Activated gamma-delta T cell treated with anti-CD3 and anti-CD28 coated beads, Interleukin-2, amount 50 U/mL, for 16 hours (primary cell): ENCODE measurements around the gene CSNK2A2.

ENCODE experiments used
- DNase-seq: peaks from one replicate; pipeline ENCODE4 v3.0.0-alpha.2; 2020; ENCODE audit warnings: low read depth

The CSNK2A2 gene

DNA sequence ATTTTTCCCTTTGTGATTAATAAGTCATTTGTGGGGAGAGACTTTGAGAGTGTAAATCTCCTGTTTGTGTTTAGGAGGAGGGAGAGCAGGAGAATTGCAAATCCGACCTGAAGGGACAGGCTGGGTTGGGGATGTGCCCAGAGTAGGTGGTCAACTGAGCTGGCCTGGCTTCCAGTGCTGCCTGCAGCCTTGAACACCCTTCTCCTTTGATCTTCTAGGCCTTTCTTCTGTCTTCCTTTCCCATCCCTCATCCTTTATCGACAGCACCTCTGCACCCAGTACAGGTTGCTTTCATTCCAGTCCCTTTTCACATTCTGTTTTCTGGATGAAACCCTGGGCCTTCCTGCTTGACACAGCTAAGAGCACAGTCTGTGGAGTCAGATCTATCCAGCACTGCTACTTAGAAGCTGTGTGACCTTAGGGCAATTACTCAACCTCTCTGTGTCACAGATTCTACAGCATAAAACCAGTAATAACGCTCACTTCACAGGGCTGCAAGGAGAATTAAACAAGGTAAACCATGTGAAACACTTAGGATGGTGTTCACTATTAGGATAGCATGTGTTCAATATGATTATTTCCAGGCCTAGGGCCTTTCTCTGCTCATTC lies 1.0 kb upstream of the CSNK2A2 start:
- no peak for DNase-seq

DNA sequence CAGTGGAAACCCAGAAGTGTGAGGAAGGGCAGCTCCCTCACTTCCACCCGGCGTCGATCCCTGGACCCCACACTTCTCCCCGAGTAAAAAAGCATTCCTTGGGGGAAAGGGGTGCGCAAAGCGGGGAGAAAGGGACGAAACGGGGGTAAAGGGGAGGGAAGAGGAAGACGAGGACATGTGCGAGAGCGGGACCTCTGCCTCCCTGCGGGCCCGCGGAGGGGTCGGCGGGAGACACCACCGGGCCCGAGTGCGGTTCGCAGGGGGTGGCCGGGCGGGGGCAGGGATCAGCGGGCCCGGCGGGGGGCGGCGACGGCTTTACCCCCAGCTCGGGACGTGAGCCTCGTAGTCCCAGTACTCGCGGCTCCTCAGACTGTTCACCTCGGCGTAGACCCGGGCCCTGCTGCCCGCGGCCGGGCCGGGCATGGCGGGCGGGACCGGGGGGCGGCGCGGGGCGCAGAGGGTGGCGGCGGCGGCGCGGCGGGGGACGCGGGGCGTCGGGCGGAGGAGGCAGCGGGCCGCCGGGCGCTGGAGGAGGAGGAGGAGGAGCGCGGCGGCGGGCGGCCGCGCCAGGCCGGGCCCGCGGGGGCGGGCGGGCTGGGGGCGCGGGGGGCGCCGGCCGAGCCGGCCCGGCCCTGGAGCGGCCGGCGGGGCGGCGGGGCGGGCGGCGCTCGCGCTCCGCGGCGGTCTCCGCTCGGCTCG lies 443 bp downstream of the CSNK2A2 start:
- no peak for DNase-seq

DNA sequence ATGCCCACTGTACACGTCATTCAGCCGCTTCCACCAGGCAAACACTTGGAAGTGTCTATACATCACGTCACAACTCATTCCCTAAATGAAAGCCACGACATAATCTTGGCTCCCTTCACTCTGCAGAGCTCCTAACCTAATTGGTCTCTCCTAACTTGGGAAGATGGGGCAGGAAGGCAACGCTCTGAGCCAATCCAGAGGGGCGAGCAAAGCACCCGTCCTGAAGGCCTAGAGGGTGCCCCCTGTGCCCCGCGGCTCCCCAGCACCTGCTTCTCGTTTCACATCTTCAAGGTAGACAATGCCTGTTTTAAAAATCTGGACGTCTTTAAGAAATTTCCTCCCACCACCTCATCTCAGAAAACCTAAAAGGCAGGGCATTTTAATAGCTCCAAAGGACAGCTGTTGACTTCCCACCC lies 1.0 kb downstream of the CSNK2A2 start:
- DNase-seq: no peak

DNA sequence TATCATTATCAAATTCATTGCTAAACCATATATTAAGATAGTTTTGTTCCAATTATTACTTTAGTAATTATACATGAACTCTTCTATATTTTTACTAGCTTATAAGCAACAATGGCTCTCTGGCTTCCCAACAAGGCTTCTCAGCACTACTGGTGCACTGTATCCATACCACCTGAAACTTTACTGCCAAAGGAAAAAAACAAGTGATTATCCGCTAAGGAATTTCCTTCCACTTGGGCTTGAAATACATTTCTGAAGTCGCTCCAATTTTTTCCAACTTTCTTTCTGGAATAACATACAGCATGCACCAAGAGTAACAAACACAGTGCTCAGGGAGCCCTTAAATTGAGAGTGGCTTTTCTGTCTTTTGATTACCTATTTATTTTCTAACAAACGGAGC lies 2.1 kb downstream of the CSNK2A2 start:
- DNase-seq: no peak

DNA sequence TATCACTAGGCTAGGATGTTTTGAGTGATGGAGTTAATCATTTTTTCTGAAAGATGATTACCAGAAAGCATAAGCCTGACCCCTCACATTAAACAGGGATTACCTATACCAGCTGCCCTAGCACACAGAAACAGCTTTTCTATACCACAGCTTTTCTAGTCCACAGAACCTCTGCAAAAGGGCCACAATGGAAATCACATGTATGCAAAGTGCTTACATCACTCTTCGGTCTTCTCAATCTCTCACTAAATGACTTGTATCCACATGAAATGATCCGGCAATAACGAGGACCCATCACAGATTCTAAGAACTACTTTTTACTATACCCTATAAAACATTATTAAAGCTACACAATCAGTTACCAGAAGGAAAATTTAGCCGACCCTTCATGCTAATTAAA lies 2.6 kb downstream of the CSNK2A2 start:
- no peak for DNase-seq

DNA sequence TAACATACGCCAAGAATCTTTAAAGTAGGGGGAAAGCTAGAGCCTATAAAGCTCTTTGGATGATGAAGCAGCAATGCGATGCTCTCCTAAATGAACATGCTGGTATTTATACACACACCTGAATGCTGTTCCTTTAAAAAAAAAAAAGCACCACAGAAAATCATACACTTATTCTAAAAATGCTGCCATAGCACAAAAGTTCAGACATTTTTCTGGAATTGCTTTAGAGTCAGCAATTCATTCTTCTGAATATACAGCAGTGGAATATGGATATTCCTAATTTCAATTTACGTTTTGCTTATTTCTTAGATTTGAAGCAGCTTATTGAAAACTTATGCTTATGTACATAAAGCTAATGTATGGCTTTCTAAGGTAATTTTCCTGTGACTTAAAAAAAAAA lies 3.1 kb downstream of the CSNK2A2 start:
- DNase-seq: no peak

DNA sequence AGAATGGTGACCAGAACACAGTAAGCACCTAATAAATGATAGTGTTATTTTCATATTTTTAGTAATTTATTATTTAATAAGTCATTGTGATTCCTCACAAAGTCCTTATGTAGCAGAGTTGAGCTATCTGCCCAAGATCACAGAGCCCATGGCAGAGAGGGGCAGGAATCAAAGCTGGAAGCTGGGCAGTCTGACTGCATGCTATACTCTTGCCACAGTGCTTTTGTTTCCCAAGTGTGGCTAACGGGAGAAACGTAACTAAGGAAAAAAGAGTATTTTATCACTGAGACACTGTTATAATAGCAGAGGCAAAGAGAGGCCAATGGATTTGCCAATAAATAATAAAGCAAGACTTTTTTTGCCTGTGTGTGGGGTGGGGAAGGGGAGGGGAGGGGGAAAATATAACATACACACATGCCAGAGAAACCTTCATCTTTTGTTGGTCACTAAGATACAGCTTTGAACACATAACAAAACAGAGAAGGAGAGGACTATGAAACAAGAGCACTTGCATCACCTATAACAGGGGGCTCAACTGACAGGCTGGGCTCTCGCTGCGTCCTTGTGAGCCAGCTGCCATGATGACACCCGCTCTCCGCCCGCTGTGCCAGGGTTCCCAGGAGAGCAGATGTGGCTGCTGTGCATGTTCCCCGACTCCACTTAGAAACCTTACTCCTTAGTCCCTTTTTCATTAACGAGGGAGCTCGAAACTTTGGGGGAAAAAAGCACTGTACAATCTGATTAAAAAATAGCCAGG lies 10.1 kb downstream of the CSNK2A2 start:
- no peak for DNase-seq

DNA sequence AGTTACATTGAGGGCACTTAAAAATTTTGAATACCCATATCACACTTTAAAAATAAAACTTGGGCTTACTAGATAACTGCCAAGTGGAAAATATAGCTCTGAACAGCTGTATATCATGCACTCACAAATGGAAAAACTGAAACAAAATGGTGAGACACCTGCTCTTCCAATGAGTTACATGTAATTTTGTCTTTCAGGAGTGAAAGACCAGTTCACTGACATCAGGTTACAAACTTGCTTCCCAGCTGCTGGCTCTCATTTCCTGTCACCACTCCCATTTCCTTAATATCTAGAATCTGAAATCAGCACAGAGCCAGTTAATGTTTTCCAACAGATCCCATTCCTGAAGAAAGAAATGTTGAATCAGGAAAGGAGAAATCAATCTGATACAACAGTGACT lies 10.8 kb downstream of the CSNK2A2 start:
- no peak for DNase-seq

DNA sequence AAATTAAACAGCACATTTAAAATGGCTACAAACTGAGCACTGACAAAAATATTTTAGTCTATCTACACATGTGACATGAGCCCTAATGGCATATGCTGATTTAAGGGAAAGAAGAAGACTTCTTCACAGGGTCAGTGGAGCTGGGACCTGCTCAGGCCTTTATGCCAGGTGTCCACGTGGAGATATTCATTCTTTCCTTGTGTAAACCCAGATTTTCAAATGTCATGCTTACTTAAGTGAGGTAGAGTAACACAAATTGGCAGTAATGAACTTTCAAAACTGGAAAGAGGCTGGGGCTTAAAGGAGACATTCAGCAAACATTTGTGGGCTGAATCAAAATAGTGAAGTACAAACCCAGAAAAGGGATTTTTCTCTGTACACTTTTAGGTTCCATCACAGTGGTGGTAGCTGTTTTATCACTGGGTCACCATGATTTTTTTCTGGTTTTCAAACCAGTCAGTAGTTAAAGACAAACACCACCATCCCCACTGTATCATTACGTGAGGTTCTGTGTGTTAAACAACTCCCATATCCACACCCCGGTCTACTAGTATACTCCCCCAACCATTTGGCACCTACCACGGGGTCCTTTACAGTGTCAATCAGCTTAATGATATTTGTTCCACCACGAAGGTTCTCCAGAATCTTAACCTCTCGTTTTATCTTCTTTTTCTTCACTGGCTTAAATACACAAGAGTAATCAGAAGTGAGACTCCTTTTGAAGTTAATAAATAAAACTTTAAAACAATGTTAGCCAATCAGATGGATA lies 11.5 kb downstream of the CSNK2A2 start:
- DNase-seq: no peak

DNA sequence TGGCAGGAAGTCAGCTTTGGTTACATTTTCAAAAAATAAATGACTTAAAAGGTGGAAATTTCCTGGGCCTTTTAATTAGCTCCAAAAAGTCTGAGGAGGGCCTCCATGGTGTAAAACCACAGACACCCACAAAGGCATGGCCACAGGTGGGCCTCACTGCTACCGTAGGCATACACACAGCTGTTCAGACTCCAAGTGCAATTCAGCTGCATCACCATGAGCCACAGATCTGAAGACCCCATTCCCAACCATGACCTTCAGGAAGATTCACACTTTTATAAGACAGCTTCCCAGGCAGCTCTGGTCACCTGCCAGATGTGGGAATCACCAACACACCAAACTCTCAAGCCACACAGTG lies 20.6 kb downstream of the CSNK2A2 start:
- DNase-seq: no peak

DNA sequence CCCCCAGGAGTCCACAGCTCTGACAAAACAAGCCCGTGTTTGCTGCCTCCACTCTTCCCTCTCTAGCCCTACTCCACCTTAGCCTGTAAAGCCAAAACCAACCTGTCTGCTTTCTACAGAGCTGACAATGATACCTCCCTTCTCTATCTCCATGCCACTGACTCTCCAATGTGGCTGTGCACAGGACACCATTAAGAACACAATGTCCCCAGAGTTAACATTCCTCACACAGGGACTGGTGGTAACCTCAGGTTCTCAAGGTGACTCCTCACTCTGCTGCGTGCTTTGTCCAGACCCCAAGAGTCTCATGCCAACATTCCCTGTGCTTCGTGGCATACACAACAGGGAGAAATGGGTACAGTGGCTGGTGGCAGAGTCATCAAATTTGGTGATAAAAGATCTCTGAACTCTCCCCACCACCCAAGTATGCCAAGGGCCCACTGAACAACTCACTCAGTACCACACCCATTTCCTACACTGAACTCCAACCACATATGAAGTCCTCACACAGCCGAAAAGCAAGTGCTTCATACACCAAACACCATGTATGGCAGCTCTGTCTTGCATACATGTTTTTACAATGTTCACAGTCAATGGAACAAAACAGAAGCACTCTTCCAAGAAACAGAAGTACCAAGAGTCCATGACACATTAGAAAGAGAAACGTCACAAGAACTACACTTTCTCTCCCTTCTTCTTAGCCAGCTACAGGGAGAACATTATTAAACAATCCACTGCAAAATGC lies 21.1 kb downstream of the CSNK2A2 start:
- DNase-seq: no peak

DNA sequence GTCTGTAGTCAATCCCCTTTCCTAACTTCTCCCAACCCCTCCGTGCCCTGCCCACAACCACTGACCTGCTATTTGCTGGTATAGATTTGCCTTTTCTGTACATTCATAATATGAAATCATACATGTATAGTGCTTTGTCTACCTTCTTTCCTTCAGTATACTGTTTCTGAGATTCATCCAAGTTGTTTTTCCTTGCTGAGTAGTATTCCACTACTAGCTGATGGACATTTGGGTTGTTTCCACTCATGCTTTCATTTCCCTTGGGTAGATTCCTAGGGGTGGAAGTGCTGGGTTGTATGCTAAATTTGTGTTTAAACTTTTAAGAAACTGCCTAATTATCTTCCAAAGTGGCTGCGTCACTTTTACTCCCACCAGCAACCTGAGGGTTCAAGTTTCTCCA lies 27.7 kb downstream of the CSNK2A2 start:
- DNase-seq: no peak

DNA sequence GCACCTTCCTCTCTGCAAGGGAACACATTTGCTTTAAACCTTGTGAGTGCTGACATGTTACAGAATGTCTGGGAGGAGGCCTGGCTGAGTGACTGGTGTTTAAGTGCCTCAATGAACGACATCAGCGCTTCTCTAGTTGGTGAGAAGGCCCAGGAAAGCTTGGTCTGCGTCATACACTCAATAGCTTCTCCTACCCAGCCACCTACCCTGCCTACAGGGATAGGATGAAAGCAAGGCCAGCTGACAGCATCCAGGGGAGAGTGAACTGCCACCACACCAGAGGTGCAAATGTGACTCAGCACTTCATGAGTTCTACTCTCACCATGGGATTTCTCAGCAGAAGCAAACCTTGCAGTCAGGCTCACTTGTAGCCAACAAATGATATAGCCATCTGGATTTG lies 37.1 kb downstream of the CSNK2A2 start:
- DNase-seq: no peak

DNA sequence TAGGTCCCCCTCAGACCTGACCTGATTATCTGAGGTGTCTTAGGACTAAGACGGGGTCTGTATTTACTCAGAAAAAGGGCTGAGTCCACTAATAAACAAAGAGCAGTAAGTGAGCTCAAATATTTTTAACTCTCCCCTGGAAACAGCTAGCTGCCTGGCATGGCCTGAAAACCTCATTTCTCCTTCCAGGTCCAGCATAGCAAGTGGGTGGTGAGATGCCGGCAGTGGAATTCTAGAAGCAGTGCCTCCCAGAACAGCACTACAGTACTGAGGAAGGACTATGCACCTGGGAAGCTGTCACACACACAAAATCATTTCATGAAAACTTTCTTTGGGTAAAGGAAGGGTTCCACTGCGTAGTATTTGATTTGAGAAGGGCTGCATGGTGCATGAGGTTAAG lies 39.2 kb downstream of the CSNK2A2 start:
- no peak for DNase-seq

DNA sequence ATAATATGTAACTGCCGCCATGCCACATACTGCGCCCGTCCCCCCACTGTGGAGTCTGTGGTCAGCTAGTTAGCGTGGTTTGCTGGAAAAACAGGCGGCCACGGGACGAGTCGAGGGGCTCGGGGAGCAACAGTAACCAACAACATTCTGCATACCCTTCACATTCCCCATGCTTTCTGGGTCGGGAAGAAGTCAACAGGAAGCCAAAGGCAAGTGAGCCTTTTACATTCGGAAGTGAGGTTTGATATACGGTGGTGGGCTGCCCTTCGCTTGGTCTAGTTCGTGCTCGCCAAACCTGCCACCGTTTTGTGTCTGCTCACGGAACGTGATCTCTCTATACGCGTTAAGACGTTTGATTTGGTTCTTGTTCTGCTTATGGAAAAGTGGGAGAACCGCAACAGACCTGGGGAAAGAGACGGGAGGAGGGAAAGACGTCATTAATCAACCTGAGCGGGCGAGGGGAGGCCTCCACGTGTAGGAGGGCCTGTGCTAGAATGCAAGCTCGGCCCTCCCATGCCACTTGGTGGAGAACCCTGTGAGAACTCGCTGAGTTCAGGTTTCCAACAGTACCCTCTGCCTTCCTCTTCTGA lies 39.9 kb downstream of the CSNK2A2 start:
- no peak for DNase-seq

DNA sequence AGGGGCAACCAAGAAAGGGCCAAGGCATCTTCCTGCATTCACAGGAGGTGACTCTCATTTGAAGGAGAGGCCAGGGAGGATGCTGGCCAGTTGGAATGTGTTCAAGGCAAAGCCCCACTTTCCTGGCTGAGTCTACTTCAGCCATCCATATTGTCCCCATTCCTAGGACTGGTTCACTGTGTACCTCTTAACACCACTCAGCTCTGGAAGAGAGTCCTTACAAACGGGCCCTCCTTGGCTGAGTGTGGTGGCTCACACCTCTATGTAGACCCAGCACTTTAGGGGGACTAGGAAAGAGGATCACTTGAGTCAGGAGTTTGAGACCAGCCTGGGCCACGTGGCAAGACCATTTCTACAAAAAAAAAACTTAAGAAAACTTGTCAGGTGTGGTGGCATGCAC lies 40.7 kb downstream of the CSNK2A2 start:
- no peak for DNase-seq

DNA sequence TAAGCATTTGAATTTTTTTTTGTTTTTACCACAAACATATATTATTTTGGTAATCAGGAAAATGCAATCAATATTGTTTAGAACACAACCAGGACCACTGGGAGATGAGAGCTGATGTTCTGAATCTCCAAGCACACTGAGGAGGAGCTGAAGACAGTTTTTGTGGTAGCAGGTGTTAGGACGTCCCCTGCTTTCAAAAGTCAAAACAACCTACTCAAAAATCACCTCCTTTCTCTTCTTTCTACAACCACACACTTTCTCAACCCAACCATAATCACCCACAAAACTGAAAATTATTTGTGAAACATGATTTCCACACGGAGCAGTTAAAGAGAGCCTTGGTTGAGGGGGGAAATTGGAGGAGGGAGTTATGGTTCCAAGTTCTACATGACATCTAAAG lies 42.1 kb downstream of the CSNK2A2 start:
- no peak for DNase-seq

DNA sequence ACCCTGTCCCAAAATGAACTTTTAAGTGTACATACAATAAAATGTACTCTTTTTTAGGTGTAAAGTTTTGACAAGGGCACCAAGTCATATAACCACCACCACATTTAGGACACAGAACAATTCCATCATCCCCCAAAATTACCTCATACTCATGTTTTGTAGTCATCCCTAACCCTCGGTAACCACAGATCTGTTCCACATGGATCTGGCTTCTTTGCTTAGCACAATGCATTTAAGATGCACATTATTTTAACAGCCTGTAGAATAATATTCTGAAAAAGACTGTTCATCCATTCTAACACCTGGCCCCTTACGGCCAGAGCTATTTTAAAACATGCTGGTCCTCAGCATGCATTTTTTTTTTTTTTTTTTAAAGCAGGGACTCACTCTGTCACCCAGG lies 43.6 kb downstream of the CSNK2A2 start:
- DNase-seq: no peak

DNA sequence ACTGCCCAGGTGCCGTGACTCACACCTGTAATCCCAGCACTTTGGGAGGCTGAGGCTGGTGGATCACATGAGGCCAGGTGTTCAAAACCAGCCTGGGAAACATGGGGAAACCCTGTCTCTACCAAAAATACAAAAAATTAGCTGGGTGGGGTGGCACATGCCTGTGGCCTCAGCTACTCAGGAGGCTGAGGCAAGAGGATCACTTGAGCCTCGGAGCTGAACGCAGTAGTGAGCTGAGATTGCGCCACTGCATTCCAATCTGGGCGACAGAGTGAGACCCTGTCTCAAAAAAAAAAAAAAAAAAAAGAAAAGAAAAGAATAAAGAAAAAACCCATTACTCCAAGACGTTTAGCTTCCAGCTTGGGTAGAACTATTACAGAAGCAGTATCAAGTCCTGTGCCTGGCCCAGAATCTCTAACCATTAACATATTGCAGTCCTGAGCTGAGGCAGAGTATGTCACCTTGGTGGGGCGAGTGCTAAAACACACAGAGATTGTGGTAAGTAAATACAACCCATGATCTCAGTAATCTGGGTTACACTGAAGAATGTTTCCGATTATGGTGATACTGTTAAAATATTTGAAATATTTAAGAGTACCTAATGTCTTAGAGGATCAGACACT lies 45.5 kb downstream of the CSNK2A2 start:
- no peak for DNase-seq

DNA sequence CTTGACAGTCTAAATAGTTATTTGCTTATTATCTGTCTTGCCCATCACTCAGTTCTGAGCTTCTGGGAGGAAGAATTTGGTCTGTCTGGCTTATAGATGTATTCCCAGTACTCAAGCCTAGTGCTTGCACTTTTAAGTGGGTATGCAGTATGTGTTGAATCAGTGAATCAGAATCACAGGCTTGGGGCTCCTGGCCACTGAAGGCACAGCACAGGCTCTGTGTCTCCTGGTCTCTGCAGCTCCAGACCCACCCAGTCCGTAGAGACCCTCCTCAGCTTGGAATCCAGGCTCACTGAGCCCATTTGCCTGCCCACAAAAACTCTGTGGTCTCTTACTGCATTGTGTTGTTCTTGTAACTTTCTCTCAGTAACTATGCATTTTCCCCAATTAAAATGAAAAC lies 49.4 kb downstream of the CSNK2A2 start:
- DNase-seq: no peak

DNA sequence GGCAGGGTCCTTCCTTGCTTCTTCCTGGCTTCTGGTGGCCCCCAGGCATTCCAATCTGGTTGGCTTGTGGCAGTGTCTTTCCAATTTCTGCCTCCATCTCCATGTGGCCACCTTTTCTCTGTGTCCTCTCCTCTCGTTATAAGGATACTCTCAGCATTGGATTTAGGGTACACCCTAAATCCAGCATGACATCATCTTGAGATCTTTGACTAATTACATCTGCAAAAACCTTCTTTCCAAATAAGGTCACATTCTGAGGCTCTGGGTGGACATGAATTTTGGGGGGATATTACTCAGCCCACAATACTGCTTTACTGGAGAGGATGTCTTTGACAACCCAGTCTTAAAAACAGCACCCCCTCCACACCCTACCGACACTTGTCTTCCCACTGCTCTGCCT lies 49.8 kb downstream of the CSNK2A2 start:
- DNase-seq: no peak
